Rectal smooth muscle tissue (tissue), 1 donor: ENCODE measurements around the gene TNIK.
A peak's percentile ranks its signal among the peaks of the same experiment; 100 is the strongest.

Experiments
- H3K27ac ChIP-seq: one replicate; pipeline ENCODE4 v1.7.0; 2013; ENCODE audit warnings: low read depth, low read length, inconsistent platforms
- H3K27me3 ChIP-seq: one replicate; pipeline ENCODE4 v1.7.0; 2013; ENCODE audit warnings: low read length; ENCODE audit not compliant: control insufficient read depth, insufficient read depth
- H3K36me3 ChIP-seq: one replicate; pipeline ENCODE4 v1.7.0; 2013; ENCODE audit warnings: low read length; ENCODE audit not compliant: control insufficient read depth, insufficient read depth
- H3K4me1 ChIP-seq: one replicate; pipeline ENCODE4 v1.7.0; 2013; ENCODE audit warnings: low read length; ENCODE audit not compliant: control insufficient read depth, insufficient read depth
- H3K4me3 ChIP-seq: one replicate; pipeline ENCODE4 v1.7.0; 2013; ENCODE audit warnings: low read length
- H3K9ac ChIP-seq: one replicate; pipeline ENCODE4 v1.7.0; 2013; ENCODE audit warnings: low read length

TNIK gene

GRCh38 chr3:171181907-171182690 is 278.1 kb downstream of the TNIK start:
- H3K27ac ChIP-seq, result no peak overlapping the region

GRCh38 chr3:171178714-171179113 is 281.5 kb downstream of the TNIK start:
- Histone ChIP-seq H3K4me3 (no peak overlapping the region), H3K27ac (no peak overlapping the region), H3K4me1 (peaks cover 11% of the 10 kb centered on the region), H3K9ac (no peak overlapping the region), H3K27me3 (peaks cover 2% of the 10 kb centered on the region), H3K36me3 (peaks cover 5% of the 10 kb centered on the region)

More at GRCh38 chr3:171181907-171182690, 278.1 kb downstream of the TNIK start:
- Histone ChIP-seq H3K4me1 (no peaks in the 10 kb centered on the region), H3K9ac (no peak overlapping the region), H3K27me3 (no peaks in the 10 kb centered on the region), H3K36me3 (no peaks in the 10 kb centered on the region), H3K4me3 (no peak overlapping the region)

- no peak overlapping the region for H3K27ac ChIP-seq
- peaks cover 11% of the 10 kb centered on the region for H3K4me1 ChIP-seq
- H3K27me3 ChIP-seq, result peaks cover 2% of the 10 kb centered on the region
These were observed 282.7 kb downstream of the TNIK start for GRCh38 chr3:171177553-171177952.

GRCh38 chr3:171177056-171177455 is 283.1 kb downstream of the TNIK start:
- H3K27me3 ChIP-seq, result peaks cover 2% of the 10 kb centered on the region

More at GRCh38 chr3:171177553-171177952, 282.7 kb downstream of the TNIK start:
- H3K9ac ChIP-seq, result no peak overlapping the region
- H3K4me3 ChIP-seq, result no peak overlapping the region
- peaks cover 5% of the 10 kb centered on the region for H3K36me3 ChIP-seq

GRCh38 chr3:171176244-171176933 is 283.8 kb downstream of the TNIK start:
- Histone ChIP-seq H3K27me3 (peaks cover 2% of the 10 kb centered on the region), H3K27ac (no peak overlapping the region), H3K4me3 (peak overlapping the region; percentile 7), H3K9ac (no peak overlapping the region), H3K36me3 (peaks cover 5% of the 10 kb centered on the region), H3K4me1 (peaks cover 11% of the 10 kb centered on the region)

More at GRCh38 chr3:171177056-171177455, 283.1 kb downstream of the TNIK start:
- no peak overlapping the region for H3K27ac ChIP-seq
- H3K4me3 ChIP-seq, result no peak overlapping the region
- peaks cover 11% of the 10 kb centered on the region for H3K4me1 ChIP-seq
- peaks cover 5% of the 10 kb centered on the region for H3K36me3 ChIP-seq
- no peak overlapping the region for H3K9ac ChIP-seq

- Histone ChIP-seq H3K36me3 (peaks cover 5% of the 10 kb centered on the region), H3K4me3 (no peak overlapping the region), H3K4me1 (peaks cover 11% of the 10 kb centered on the region), H3K27me3 (peaks cover 2% of the 10 kb centered on the region), H3K27ac (no peak overlapping the region), H3K9ac (no peak overlapping the region)
These were observed 284.4 kb downstream of the TNIK start for GRCh38 chr3:171175741-171176234.

- Histone ChIP-seq H3K27ac (no peak overlapping the region), H3K4me1 (peaks cover 11% of the 10 kb centered on the region), H3K4me3 (no peak overlapping the region), H3K9ac (no peak overlapping the region), H3K27me3 (peaks cover 2% of the 10 kb centered on the region), H3K36me3 (peaks cover 5% of the 10 kb centered on the region)
These were observed 286.5 kb downstream of the TNIK start for GRCh38 chr3:171173736-171174135.

- peaks cover 5% of the 10 kb centered on the region for H3K36me3 ChIP-seq
- peaks cover 11% of the 10 kb centered on the region for H3K4me1 ChIP-seq
- H3K9ac ChIP-seq, result no peak overlapping the region
- no peak overlapping the region for H3K27ac ChIP-seq
- H3K4me3 ChIP-seq, result no peak overlapping the region
- peaks cover 2% of the 10 kb centered on the region for H3K27me3 ChIP-seq
These were observed 288.1 kb downstream of the TNIK start for GRCh38 chr3:171172070-171172469.

GRCh38 chr3:171169866-171170265 is 290.3 kb downstream of the TNIK start:
- Histone ChIP-seq H3K4me3 (no peak overlapping the region), H3K27me3 (peaks cover 2% of the 10 kb centered on the region), H3K4me1 (no peaks in the 10 kb centered on the region), H3K27ac (no peak overlapping the region), H3K9ac (no peak overlapping the region), H3K36me3 (peaks cover 5% of the 10 kb centered on the region)

- H3K4me1 ChIP-seq, result no peaks in the 10 kb centered on the region
- H3K27ac ChIP-seq, result no peak overlapping the region
- no peak overlapping the region for H3K4me3 ChIP-seq
- H3K27me3 ChIP-seq, result peaks cover 2% of the 10 kb centered on the region
- peaks cover 5% of the 10 kb centered on the region for H3K36me3 ChIP-seq
- no peak overlapping the region for H3K9ac ChIP-seq
These were observed 290.8 kb downstream of the TNIK start for GRCh38 chr3:171169443-171169842.

GRCh38 chr3:171168551-171168950 is 291.7 kb downstream of the TNIK start:
- Histone ChIP-seq H3K36me3 (no peaks in the 10 kb centered on the region), H3K27ac (no peak overlapping the region), H3K9ac (no peak overlapping the region), H3K27me3 (no peaks in the 10 kb centered on the region), H3K4me1 (no peaks in the 10 kb centered on the region), H3K4me3 (no peak overlapping the region)

GRCh38 chr3:171168086-171168485 is 292.1 kb downstream of the TNIK start:
- no peak overlapping the region for H3K9ac ChIP-seq
- no peaks in the 10 kb centered on the region for H3K27me3 ChIP-seq
- H3K36me3 ChIP-seq, result no peaks in the 10 kb centered on the region
- H3K27ac ChIP-seq, result no peak overlapping the region
- H3K4me3 ChIP-seq, result no peak overlapping the region
- no peaks in the 10 kb centered on the region for H3K4me1 ChIP-seq
